Measurements from ENCODE around the gene DBNDD2. TPM values are rescaled to one million over a fixed set of nuclear protein-coding genes. Genes with fewer than 3 reads are reported as not detected.

DBNDD2 gene
- total RNA-seq, 1 donor from 2014 or later, result 362 TPM

DNA sequence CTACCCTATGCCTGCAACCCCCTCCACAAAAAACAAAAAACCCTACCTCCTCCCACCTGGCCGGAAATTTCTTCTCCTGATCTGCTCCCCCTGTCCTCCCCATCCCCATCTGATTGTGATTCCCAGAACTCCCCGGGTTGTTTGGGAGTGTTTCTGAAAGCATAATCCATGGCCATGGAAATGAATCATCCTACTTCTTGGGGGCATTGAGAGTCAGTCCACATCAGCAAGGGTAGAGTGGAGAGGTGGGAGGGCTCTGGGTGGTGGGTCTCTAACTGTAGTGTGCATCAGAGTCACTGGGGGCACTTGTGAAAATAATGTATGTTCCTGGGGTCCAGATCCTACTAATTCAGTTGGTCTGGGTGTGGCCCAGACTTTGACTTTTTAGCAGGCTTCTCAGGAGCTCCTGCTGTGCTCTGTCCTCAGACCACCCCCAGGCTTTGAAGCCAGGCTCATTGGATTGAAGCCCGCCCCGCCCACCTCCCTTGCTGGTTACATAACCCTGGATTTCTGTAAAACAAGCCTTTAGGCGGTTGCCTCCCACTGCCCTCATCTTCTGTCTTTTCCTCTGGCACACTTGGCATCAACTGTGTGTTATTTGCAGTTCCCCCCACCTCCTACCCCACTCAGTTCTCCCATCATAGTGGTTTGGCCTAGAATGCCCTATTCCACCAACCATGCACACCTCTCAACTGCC, 18.4 kb downstream of the DBNDD2 start:
- peaks cover 53% of the 10 kb centered on the region for H3K36me3 ChIP-seq
- DNase-seq, result no peak
- H3K9me3 ChIP-seq (replicated peaks), result no peaks in the 10 kb centered on the region
- H3K27me3 ChIP-seq (ENCODE audit: low read depth), result no peaks in the 10 kb centered on the region
- no peak overlapping the region for H3K4me3 ChIP-seq
- no peak overlapping the region for H3K27ac ChIP-seq (replicated peaks)
- TF ChIP-seq, protein P1, sequence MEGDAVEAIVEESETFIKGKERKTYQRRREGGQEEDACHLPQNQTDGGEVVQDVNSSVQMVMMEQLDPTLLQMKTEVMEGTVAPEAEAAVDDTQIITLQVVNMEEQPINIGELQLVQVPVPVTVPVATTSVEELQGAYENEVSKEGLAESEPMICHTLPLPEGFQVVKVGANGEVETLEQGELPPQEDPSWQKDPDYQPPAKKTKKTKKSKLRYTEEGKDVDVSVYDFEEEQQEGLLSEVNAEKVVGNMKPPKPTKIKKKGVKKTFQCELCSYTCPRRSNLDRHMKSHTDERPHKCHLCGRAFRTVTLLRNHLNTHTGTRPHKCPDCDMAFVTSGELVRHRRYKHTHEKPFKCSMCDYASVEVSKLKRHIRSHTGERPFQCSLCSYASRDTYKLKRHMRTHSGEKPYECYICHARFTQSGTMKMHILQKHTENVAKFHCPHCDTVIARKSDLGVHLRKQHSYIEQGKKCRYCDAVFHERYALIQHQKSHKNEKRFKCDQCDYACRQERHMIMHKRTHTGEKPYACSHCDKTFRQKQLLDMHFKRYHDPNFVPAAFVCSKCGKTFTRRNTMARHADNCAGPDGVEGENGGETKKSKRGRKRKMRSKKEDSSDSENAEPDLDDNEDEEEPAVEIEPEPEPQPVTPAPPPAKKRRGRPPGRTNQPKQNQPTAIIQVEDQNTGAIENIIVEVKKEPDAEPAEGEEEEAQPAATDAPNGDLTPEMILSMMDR (IDR thresholded peaks at IDR 0.05; ENCODE audit: borderline replicate concordance), result no peak
- intact Hi-C loops (cut with micrococcal nuclease), result no loop called here
- peaks cover 16% of the 10 kb centered on the region for H3K4me1 ChIP-seq

DNA sequence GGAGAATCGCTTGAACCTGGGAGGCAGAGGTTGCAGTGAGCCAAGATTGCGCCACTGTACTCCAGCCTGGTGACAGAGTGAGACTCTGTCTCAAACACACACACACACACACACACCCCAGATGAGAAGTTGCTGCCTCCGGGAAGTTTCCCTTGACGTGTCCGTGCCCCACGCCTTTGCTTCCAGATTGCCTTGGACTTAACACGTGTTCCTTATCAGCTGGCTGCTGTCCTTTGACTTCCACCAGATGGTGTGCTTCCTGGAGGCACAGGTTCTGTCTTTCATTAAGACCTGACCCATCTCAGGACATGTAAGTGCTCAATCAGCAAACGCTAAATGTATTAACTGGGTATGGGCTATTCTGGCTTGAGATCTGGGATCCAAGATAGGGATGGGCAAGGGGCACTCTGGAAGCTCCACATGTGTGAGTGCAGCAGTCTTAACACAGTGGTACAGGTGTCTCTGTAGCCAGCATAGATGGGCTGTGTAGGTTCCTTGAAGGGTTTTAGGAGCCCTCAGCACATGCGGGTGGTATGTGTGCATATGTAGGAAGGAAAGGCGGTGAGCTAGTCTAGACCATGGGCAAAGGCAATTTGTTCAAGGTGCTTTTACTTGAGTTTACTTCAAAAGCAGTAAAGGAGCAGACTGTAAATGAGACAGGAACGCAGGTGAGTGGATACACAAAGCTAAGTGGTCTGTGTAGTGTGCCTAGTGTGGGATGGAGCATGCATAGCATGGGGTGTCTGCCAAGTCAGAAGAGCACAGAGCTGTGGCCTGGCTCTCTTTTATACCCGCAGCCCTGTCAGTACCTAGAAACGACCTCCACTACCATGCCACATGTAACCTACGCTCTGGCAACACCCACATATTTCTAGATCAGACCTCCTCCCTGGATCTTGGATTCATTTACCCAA, 19.4 kb downstream of the DBNDD2 start:
- TF ChIP-seq, protein P1 (IDR thresholded peaks at IDR 0.05; ENCODE audit: borderline replicate concordance), result no peak
- no peak for DNase-seq
- intact Hi-C loops (cut with micrococcal nuclease), result no loop called here
- Histone ChIP-seq H3K9me3 (replicated peaks) (no peaks in the 10 kb centered on the region), H3K4me1 (peaks cover 16% of the 10 kb centered on the region), H3K27me3 (ENCODE audit: low read depth) (no peaks in the 10 kb centered on the region), H3K36me3 (peaks cover 43% of the 10 kb centered on the region), H3K27ac (replicated peaks) (no peak overlapping the region), H3K4me3 (no peak overlapping the region)

DNA sequence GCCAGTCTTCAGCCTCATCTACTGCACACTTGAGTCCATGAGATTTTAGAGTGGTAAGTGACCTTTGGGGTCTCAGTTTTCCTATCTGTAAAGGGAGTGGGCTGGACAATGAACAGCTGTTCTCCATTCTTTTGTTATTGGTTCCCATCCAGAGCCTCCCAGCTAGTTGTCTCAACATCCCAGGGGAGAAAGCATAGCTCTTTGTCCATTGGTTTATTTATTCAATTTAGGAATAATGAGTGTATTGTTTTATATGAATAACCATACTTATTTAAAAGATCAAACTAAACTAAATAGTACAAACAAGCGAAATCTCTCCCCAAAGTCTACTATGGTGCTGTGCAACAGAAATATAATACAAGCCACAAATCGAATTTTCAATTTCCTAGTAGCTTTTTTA, 21.5 kb downstream of the DBNDD2 start:
- intact Hi-C loops (cut with micrococcal nuclease), result no loop called here
- H3K27me3 ChIP-seq (ENCODE audit: low read depth), result no peaks in the 10 kb centered on the region
- DNase-seq, result no peak
- no peak overlapping the region for H3K4me3 ChIP-seq
- H3K27ac ChIP-seq (replicated peaks), result no peak overlapping the region
- H3K36me3 ChIP-seq, result peaks cover 21% of the 10 kb centered on the region
- TF ChIP-seq, protein P1 (IDR thresholded peaks at IDR 0.05; ENCODE audit: borderline replicate concordance), result no peak
- peaks cover 24% of the 10 kb centered on the region for H3K4me1 ChIP-seq
- H3K9me3 ChIP-seq (replicated peaks), result no peaks in the 10 kb centered on the region

DNA sequence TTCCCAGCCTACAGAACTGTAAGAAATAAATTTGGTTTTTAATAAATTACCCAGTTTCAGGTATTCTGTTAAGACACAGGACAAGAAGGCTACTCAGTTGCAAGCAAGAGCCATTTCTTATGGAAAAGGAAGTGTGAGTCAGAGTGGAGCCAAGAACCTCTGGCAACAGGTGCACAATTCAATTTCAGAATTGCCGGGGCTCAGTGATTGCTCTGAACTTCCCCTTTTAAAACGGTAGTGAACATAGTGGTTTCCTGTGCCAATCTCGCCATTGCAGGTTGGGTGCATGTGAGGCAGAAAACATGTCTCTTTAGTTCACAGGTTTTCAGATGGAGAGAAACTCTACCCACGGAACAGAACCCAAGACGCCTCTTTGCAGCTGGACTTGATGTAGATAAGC, 24.2 kb downstream of the DBNDD2 start:
- intact Hi-C loops (cut with micrococcal nuclease), result no loop called here
- Histone ChIP-seq H3K4me1 (peaks cover 24% of the 10 kb centered on the region), H3K27me3 (ENCODE audit: low read depth) (no peaks in the 10 kb centered on the region), H3K36me3 (no peaks in the 10 kb centered on the region), H3K9me3 (replicated peaks) (no peaks in the 10 kb centered on the region), H3K27ac (replicated peaks) (peak overlapping the region; percentile 73), H3K4me3 (no peak overlapping the region)
- TF ChIP-seq, protein P1 (IDR thresholded peaks at IDR 0.05; ENCODE audit: borderline replicate concordance), result no peak
- DNase-seq, result no peak

DNA sequence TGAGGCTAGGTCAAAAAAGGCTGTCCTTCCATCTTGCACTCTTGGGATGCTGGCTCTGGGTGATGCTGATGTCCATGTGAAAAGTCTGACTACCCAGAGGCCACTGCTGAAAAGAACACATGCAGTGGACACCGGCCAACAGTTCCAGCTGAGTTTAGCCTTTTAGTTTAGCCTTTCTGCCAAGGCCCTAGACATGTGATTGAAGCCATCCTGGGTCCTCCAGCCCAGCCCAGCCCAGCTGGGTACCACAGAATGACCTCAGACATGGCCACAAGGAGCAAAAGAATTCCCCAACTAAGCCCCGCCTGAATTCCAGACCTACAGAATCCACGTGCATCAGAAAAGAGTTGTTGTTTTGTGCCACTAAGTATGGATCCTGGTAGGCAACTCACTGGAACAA, 25.2 kb downstream of the DBNDD2 start:
- peak; percentile 81 for DNase-seq

More for the DNA sequence above, 25.2 kb downstream of the DBNDD2 start:
- Histone ChIP-seq H3K4me3 (no peak overlapping the region), H3K9me3 (replicated peaks) (no peaks in the 10 kb centered on the region), H3K27me3 (ENCODE audit: low read depth) (no peaks in the 10 kb centered on the region), H3K4me1 (peaks cover 19% of the 10 kb centered on the region), H3K36me3 (no peaks in the 10 kb centered on the region), H3K27ac (replicated peaks) (peak overlapping the region; percentile 73)
- intact Hi-C loops (cut with micrococcal nuclease), result no loop called here
- TF ChIP-seq, protein P1 (IDR thresholded peaks at IDR 0.05; ENCODE audit: borderline replicate concordance), result no peak

Data from left ventricle myocardium inferior (tissue), 1 donor.